UCSD-AML1 (cell line): ENCODE data around the gene SSRP1.

ENCODE experiments used
- DNase-seq: peaks from one replicate; lab custom pipeline; 2025; ENCODE audit not compliant: unreplicated experiment; lab: John Stamatoyannopoulos, UW

The SSRP1 gene

DNA sequence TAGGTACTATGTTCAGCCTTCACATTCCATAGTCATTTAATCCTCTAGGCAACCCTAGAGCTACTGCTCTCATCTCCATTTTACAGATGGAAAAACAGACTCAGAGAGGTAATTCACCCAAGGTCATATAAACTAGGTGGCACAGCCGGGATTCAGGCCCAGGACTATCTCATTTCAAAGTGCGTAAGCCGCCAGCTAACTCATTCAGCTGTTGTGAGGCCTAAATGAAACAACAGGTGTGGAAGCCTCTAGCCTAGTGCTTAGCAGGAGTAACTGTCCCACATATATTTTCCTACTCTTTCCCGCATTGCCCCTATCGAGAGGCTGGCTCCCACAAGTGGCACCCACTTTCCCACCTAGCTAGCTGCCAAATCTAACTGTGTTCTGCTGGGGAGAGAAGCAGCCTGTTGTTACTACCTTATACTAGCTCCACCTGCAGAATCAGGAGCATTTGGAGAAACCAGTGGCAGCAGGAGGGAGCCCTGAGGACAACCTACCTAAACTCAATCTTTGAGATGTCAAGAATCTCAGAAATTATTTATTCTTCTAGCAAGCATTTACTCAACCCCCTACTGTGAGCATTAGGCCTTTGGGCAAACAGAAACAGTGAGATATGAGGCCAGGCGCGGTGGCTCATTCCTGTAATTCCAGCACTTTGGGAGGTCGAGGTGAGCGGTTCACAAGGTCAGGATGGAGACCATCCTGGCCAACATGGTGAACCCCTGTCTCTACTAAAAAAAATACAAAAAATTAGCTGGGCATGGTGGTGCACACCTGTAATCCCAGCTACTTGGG lies 24.4 kb upstream of the SSRP1 start:
- no peak for DNase-seq

DNA sequence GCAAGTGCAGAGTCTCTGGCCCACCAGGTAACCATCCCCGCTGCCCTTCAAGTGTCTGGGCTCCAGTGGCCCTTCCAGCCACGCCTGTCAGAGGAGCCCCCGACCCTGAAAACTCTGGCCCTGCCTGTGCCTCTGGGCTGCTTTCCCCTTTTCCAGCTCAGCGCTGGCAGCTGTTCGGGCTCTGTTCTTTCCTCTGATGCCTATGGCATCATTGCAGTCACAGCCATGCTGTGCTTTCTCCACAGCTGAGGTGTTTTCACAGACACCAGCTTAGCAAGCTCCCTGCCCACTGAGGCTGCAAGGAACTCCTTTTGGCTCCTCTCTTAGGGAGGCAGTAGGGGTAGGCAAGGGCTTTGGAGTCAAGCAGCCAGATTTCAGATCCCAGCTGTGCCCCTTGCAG lies 23.7 kb upstream of the SSRP1 start:
- no peak for DNase-seq

DNA sequence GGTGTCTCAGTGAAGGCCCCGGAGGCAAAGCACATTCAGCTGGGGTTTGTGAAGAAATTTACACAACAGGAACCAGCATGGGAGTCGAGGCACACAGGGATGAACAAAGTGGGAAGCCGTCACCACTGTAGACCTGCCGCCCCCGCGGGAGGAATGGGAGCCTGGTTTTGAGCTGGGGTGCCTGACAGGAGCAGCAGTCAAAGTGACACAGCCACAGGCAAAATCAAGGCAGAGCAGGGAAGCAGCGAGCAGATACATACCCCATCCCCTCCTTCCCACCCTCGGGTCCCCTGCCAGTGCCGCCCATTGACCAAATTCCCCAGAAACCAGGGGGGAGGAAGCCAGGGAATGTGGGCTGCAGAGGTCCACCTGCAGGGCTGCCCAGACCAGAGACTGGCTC lies 23.3 kb upstream of the SSRP1 start:
- DNase-seq: no peak

DNA sequence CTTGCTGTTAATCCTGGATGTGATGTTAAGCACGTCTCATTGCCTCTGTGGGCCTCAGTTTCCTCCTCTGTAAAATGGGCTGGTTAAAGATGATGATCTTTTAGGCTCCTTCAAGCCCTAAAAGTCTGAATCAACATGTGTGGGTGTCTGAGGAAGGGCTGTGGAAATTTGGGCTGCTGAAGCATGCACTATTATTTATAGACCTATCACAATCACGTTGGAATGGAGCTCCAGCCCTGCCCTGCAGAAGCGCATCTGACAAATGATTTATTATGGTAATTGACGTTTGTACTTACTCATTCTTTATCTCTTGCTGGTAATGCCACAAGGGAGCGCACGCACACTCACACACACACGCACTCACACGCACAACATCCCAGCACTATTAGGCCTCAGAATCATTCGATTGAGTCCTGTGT lies 22.9 kb upstream of the SSRP1 start:
- no peak for DNase-seq

DNA sequence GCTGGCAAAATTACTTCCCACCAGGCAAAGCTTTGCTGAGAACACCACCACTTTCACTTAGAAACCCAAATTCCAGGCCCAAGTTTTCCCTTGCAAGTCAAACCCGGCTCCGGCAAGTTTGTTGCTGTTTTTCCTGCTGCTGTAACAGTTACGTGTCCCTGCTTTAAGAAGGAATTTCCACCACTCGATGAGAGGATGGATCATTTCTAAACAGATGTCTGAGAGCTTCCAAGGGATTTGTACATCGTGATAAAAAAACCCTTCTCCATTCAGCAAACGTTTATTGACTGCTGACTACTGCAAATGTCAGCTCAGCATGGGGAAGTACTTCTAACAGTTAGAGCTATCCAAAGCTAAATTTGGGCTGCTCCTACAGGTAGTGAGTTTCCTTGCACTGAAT lies 22.2 kb upstream of the SSRP1 start:
- no peak for DNase-seq

DNA sequence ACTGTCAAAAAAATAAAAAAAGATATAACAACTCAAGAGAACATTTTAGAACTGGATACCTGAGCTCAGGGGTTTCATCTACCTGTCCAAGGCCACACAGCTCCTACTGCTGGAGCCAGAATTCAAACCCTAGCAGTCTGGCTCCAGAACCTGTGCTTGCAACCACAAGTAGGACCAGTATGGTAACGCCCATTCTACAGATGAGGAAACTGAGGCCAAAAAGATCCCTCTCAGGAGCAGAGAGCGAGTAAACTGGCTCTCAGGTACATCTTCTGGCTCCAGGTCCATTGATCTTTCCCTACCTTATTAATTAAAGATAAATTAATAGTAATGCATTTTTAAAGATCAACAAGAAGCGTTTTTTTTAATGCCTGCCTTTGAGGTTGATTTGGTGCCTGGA lies 21.6 kb upstream of the SSRP1 start:
- no peak for DNase-seq

DNA sequence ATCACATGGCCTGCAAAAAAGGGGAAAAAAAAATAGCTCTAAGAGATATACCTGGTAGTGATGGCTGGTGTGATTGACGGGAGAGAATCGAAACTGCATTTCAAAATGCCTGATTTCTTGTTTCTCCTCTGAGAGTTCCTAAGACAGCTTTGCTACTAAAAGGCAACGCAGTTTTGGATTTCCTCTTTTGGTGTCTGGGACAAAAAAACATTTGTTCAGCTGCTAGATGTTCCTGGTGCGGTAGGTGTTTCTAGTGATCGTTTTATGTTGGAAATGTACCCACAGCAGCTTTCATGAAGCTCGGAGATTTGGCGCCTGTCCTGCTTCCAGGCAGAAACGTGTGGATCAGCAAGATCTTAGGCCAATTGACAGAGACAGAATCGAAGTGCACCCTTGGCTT lies 20.6 kb upstream of the SSRP1 start:
- DNase-seq: no peak

DNA sequence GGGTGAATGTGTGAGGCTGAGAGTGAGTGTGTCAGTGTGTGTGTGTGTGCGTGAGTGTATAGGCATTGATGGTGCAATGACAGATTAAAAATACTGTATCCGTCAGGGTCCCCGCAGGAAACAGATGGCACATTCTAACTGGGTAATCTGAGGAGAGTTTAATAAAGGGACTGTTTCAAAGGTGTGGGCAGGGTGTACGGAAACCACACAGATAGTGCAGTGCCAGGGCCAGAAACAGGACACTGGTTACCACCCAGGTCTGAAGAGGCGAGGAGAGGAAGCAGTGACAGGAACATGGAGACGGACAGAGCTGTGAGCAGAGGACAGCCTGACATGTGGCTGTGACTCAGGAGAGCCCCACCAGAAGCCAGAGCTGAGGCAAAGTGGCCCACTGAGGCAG lies 19.0 kb upstream of the SSRP1 start:
- peak; percentile 69 for DNase-seq

DNA sequence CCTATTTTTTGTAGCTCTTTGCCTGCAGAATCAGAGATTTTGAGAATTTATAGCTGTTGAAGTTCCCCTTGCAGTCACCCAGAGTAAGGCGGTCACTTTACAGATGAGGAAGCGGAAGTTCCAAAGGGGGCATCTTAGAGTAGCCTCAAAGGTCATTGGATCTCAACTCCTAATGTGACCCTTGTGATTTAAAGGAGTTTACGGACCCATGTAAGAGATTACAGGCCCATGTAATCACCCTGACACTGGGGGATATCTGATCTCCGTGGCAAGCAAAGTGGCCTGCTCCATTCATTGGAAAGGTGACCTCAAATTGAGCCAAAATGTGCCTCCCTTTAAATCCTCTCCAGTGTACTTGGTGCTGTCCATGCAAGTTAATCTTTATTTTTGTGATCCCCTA lies 18.2 kb upstream of the SSRP1 start:
- DNase-seq: no peak

DNA sequence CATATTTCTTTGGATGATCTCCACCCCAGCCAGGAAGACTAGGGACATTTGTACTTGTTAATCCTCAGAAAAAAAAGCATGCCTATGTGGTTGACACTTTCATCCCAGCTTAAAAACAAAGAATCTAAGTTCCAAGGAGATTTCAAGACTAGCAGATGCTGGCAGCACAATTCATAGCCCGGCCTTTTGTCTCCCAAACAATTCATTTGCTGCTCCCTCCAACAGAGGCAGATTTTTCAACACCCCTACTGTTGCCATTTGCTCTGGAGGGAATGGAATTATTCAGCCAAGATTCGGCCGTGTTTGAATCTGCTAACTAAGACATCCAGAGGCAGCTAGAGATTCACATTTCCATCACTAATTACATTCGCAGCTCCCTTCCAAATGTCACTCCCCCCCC lies 17.8 kb upstream of the SSRP1 start:
- DNase-seq: no peak

DNA sequence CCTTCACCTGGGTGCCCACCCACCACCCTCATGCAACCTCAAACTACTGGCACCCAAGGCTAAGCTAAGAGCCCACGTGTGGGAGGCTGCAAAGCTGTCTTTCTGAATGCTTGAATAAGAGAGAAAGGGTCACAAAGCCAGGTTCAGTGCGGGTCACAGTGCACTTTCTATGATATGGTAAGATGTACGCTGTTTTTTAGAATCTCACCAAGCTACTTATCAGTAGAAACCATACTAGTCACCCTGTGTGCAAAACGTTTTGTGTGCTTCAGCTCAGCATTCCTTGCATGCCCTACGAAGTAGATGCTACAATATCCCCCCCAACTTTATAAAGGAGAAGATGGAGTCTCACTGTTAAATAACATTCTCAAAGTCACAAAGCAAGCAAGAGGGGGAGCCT lies 17.3 kb upstream of the SSRP1 start:
- DNase-seq: no peak

DNA sequence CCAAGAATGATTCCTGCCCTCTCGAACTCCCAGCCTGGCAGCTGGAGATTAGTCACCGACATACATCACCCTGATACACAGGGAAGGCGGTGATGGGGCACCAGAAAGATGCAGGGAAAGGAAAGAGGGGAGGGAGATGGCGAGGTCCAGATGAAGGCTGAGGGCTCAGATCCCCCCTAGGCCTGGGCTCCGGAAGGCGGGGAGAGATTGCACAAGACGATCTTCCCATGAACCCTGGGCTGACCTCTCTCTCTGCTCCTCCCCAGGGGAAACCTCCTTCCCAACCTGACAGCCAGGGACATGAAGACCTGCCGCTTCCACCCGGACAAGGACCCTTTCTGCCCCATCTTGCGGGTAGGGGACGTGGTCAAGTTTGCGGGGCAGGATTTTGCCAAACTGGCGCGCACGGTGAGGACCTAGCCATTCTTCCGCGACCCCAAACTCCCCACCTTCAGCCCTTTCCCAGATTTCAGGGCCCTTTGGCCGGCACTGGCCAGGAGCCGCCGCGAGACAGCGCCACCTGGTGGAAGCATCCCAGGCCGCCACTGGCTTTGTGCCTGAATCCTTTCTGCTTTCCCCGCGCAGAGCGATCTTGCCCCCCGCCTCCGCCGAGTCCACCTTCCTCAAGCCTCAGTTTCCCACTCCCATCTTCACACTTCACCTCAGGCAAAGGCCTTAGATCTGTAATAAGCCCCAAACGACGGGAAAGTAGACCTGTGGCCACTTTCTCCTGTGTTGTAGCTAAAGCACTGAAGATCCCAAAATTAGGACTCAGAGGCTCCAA lies 14.0 kb upstream of the SSRP1 start:
- no peak for DNase-seq

DNA sequence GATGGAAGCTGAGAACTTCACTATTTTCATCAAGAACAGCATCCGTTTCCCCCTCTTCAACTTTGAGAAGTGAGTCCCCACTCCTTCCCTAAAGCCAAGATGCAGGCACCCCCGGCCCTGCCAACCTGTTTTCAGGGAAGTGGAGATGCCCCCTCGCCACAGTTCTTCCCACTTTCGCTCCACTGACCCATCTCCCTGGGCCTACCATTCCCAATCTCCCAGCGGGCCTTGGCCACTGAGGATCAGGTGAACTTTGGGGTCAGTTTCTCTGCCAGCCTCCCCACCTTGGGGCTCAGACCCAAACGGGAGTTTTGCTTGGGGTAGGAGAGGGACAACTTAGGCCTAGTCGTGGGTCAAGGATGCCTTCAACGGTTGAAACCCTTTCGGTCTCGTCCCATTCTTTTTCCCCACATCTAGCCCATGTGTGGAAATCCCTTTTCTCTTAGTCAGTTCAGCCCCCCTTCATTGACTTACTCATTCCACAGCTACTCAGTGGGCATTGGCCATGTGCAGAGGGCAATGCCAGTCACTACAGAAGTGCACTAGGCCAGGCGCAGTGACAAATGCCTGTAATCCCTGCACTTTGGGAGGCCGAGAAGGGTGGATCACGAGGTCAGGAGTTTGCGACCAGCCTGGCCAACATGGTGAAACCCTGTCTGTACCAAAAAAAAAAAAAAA lies 13.1 kb upstream of the SSRP1 start:
- no peak for DNase-seq

DNA sequence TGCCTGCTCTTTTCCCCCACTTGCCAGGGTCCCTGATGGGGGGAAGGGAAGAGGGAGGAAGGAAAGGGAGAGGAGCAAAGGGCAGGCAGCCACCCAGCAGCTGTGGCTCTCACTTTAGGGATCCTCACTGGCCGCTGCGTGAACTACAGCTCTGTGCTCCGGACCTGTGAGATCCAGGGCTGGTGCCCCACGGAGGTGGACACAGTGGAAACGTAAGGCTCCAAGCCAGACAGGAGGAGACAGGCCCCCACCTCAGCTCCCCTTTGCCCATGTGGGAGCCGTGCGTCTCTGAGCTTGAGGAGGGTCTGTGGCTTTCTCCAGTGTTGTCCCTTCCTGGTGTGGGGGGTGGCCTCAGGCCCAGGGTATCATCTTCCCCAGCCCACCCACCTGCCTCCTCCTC lies 12.4 kb upstream of the SSRP1 start:
- no peak for DNase-seq

DNA sequence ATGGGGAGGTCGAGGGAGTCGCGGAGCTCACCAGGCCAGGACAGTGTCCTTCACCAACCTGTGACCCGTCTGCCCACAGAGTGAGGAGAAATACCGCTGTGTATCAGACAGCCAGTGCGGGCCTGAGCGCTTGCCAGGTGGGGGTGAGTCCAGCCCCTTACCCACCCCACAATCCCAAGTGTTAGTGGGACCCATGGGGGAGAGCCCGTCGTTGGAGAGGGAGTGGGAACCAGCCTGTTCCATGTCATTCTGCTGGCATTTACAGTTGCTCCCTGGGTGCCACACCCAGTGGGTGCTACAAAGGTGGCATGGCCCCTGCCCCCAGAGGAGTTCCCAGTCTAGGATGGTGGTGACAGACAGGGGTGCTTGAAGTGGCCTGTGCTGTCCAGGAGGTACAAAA lies 11.6 kb upstream of the SSRP1 start:
- no peak for DNase-seq

DNA sequence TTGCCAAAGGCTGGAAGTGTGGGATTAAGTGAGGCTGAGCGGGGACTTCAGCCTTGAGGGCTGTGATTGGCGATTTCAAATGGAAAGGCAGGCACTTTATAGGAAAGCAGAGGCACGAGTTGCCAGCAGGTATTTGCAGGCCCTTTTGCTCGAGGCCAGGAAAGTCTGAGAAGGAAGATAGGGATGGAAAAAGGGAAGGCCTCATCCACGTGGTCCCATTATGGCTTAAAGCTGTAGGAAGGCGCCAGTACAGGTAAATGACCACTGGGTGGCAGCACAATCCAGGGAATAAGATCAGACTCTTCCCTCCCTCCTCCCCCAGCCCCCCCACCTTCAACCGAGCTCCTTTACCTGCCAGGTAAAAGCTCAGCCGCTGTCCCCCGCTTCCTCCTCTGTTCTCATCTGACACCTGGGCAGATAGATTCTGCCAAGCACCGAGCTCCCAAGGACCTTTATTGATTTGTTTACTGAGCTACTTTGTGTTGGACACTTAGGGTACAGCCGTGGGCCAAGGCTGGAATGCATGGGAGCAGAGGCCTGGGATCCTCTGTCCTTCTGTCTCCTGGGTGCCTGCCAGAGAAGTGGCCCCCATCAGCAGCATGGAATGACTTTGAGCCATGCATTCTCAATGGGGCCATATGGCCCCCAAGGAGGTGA lies 10.0 kb upstream of the SSRP1 start:
- DNase-seq: peak; percentile 62

DNA sequence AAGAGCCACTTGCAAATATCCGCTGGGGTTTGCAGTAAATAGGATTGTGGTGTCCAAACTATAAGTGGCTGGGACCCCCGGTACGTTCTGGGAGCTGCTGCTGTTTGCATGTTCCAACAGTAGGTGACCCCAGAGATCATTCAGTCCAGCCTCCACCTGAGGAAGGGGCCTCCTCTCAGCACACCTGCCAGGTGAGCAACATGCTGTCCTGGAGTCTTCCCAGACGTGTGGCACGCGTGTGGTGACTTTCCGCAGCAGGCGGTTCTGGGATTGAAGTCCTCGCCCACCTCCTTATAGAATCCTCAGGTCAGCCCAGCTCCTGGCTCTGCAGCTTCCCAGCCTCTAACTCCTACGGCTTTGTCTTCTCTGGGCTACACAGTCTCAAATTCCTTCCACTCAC lies 9.1 kb upstream of the SSRP1 start:
- DNase-seq: no peak

DNA sequence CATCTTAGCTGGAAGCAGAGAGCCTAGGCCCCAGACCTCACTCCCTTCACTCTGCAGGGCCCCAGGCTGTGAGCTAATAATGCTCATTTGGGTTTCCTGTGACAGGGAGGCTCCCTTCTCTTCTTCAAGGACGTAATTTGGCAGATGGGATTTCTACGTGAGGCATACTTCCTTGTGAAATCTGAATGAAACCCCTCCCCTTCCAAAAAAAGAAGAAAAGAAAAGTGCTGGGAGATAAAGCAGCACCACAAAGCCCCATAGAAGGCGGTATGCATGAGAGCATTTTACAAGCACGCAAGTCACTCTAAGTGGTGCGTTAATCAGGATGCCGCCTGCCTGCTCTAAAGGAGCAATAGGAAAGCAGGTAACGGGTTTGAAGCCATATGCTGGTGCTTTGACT lies 8.1 kb upstream of the SSRP1 start:
- no peak for DNase-seq

DNA sequence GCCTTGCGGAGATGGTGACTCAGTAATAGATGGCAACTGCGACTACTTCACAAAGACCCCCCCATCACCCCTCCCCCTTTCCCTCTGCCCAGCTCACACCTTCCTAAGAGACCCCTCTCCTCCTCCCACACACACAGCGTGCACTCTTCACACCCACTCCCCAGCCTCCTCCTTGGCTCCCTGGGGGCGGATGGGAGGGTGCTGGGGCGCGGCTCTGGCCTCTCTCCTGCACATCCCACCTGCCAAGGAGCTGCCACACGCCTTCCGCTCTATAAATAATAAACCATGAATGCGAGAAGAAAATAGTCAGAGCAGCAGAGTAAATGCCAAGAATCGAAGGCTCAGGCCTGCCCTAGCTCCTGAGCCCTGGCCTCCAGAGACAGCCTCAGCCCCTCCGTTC lies 7.0 kb upstream of the SSRP1 start:
- no peak for DNase-seq

DNA sequence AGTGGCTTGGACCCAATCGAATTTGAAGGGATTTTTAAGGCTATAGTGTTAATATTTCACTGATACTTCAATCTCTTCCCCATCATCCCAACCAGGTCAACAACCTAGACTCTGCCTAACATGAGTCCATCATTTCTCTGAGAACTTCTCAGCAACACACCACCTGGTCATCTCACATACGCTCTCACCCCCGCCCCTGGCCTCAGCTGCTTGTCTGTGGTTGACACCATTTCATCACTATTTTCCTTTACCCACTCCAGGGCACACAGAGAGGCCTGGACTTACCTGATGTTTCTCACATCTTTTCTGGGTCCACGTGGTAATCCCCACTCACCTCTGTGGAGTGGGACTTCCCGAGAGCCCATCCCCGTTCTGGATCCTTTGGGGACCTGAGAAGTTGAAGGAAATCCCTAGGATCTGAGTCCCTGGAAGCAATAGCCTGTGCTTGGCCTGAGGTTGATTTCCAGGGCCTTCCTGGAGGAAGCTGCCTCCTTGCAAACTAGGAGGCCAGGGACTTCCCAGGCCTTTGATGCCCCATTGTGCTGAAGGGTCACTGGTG lies 5.6 kb upstream of the SSRP1 start:
- no peak for DNase-seq

DNA sequence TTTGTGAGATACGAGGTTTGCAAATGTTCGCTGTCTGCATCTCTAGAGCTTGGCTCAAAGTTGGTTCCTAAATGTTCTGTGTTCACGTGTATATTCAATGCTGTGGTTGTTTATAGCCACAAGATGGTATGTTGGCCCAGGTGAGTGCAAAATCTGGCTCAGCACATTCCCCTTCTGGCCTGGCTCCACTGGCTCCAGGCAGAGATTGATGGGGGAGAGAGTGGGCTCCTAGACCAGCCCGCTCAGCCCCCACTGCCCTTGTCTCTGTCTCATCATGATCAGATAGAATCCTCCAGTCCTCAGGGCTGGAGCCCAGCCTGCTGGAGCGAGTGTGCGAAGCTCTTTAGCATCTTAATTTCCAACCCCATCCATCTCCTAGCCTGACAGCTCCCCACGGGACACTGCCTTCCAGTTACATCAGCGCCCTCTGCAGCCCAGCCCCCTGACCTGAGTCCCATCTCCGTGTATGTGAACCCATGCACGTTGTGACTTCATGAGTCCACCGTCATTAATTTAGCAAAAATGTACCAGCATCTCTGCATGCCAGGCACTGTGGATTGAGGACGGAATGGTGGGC lies 4.4 kb upstream of the SSRP1 start:
- peak; percentile 44 for DNase-seq
